GM12878 (cell line): ENCODE data around the gene PLSCR4. TPM values are rescaled to one million over a fixed set of nuclear protein-coding genes. Genes with fewer than 3 reads are reported as not detected.

Source experiments
- ATAC-seq: fragments of 200-7000 bp; cut with Tn5 transposase; 3 replicates; pipeline ENCODE4 v1.9.1; 2020; ENCODE audit warnings: mild to moderate bottlenecking, moderate library complexity
- BruUV-seq: library from RNA; stranded (reverse); fragments of 400-500 nt; replicated peaks from 2 replicates; lab custom pipeline; 2021; lab: Mats Ljungman, UMichigan
- CTCF ChIA-PET: fragments of 300-600 bp; sonication (Branson Sonifier 250); formaldehyde crosslinking; extraction: SDS; loops from one replicate; lab custom pipeline; 2021; ENCODE audit warnings: inconsistent platforms; lab: Yijun Ruan, JAX
- POLR2A ChIA-PET: fragments of 350-600 bp; formaldehyde crosslinking; extraction: SDS; loops from one replicate; lab custom pipeline; 2021; ENCODE audit warnings: inconsistent platforms; lab: Charles Lee
- RAD21 ChIA-PET: fragments of 300-600 bp; sonication (Branson Sonifier 250); formaldehyde crosslinking; loops from one replicate; lab custom pipeline; 2023; ENCODE audit warnings: antibody characterized with exemption; ENCODE audit not compliant: unreplicated experiment; lab: Charles Lee
- SMC1A ChIA-PET: fragments of 300-600 bp; sonication (Branson Sonifier 250); formaldehyde crosslinking; loops from one replicate; lab custom pipeline; 2023; ENCODE audit not compliant: unreplicated experiment, uncharacterized antibody; lab: Charles Lee
- DNase-seq: peaks from one replicate; pipeline ENCODE4 v3.0.0-alpha.2; 2011; ENCODE audit warnings: low read depth, low spot score
- FAIRE-seq: peaks from 3 replicates; lab custom pipeline; 2011; peaks lifted over from hg19 to GRCh38; lab: Jason Lieb, UNC
- H2AFZ ChIP-seq: 2 replicates; pipeline ENCODE4 v1.6.0; 2011; ENCODE audit warnings: low read depth, low read length, control low read depth; ENCODE audit not compliant: control insufficient read depth
- H3K27ac ChIP-seq: 2 replicates; pipeline ENCODE4 v1.5.1; 2011; ENCODE audit warnings: control low read depth; ENCODE audit not compliant: control insufficient read depth, insufficient read depth
- H3K27me3 ChIP-seq, 2 experiments: replicated peaks in 1 of 2; 2 replicates each; pipeline versions ENCODE4 v1.6.0 to v1.6.1; 2011; ENCODE audit warnings: low read length in 1 of 2; ENCODE audit not compliant: control insufficient read depth in 2 of 2, insufficient read depth in 2 of 2
- H3K36me3 ChIP-seq, 2 experiments: 2 replicates each; pipeline ENCODE4 v1.5.1; 2011; ENCODE audit warnings: low read length in 1 of 2; ENCODE audit not compliant: control insufficient read depth in 2 of 2, insufficient read depth in 2 of 2
- H3K4me1 ChIP-seq: 2 replicates; pipeline ENCODE4 v1.6.1; 2011; ENCODE audit warnings: mild to moderate bottlenecking, low read length, moderate library complexity, mixed read lengths; ENCODE audit not compliant: control insufficient read depth, insufficient read depth
- H3K4me2 ChIP-seq: 2 replicates; pipeline ENCODE4 v1.6.0; 2011; ENCODE audit warnings: control low read depth; ENCODE audit not compliant: control insufficient read depth, insufficient read depth
- H3K4me3 ChIP-seq: fragments of 200-600 bp; sonication (generic); 2 replicates; pipeline ENCODE4 v1.5.1; 2016
- H3K79me2 ChIP-seq: 2 replicates; pipeline ENCODE4 v1.6.0; 2011; ENCODE audit warnings: low read length; ENCODE audit not compliant: control insufficient read depth, insufficient read depth
- H3K9ac ChIP-seq: 2 replicates; pipeline ENCODE4 v1.8.0; 2011; ENCODE audit warnings: low read length, control low read depth, mixed read lengths; ENCODE audit not compliant: control insufficient read depth, insufficient read depth
- H3K9me3 ChIP-seq: replicated peaks from 3 replicates; pipeline ENCODE4 v1.5.1; 2011; ENCODE audit warnings: mild to moderate bottlenecking, low read length; ENCODE audit not compliant: control insufficient read depth, insufficient read depth
- H4K20me1 ChIP-seq: 2 replicates; pipeline ENCODE4 v1.6.0; 2011; ENCODE audit not compliant: control insufficient read depth, insufficient read depth
- ELK1 ChIP-seq: IDR thresholded peaks from 2 replicates; pipeline ENCODE4 v1.6.1; 2012; ENCODE audit warnings: low read depth, low read length, improper control_type of control experiment
- GABPA ChIP-seq: IDR thresholded peaks from 2 replicates; pipeline ENCODE4 v1.6.1; 2014; ENCODE audit warnings: antibody characterized with exemption, low read depth, mild to moderate bottlenecking, inconsistent platforms
- MYB ChIP-seq: fragments of 150-350 bp; IDR thresholded peaks from 2 replicates; pipeline ENCODE4 v1.6.1; 2014; ENCODE audit warnings: mild to moderate bottlenecking, low read depth, low read length, borderline replicate concordance
- ZBTB40 ChIP-seq: fragments of 450-650 bp; IDR thresholded peaks from 2 replicates; pipeline ENCODE4 v1.6.1; 2016; ENCODE audit warnings: mild to moderate bottlenecking, moderate library complexity, borderline replicate concordance
- WGBS: methylation state at CpG from one replicate; pipeline ENCODE4 v1.1.6; 2016; ENCODE audit warnings: low lambda C conversion rate; ENCODE audit not compliant: insufficient replicate concordance, insufficient coverage; ENCODE audit errors: missing lambda C conversion rate; 5-methylcytosine and 5-hydroxymethylcytosine counted together
- in situ Hi-C: fragments of 300-500 bp; cut with MboI; formaldehyde crosslinking; loops from 9 replicates; pipeline ENCODE4 v1.14.3; 2018; ENCODE audit warnings: mixed read lengths
- intact Hi-C: fragments of 100-400 bp; cut with micrococcal nuclease; formaldehyde crosslinking; loops from one replicate; pipeline ENCODE4 v1.14.2; 2022; ENCODE audit not compliant: unreplicated experiment
- polyA plus RNA-seq, 11 experiments: library from polyadenylated mRNA; depleted of rRNA in 4 of 11; unstranded in 6 of 11; stranded (reverse) in 5 of 11; fragments of >200 nt; fragmentation: Nextera tagmentation in 4 of 11; fragmentation: Illumina TruSeq in 1 of 11; extraction: Ambion mirVana in 4 of 11; extraction: Trizol in 1 of 11; gene quantifications; 1 replicate in 1 of 11; 2 replicates in 10 of 11; pipeline versions ENCODE4 v1.2.1 to v1.2.3, GENCODE V29; 2011 to 2016; ENCODE audit warnings: inconsistent platforms in 2 of 11, missing spikeins in 2 of 11, low read depth in 1 of 11
- total RNA-seq, 4 experiments: library from RNA; depleted of rRNA in 3 of 4; stranded (reverse); fragments of >200 nt in 3 of 4; fragmentation: Illumina TruSeq in 1 of 4; extraction: Trizol in 1 of 4; gene quantifications; 2 replicates each; pipeline versions ENCODE4 v1.2.1 to v1.2.3, GENCODE V29; 2013 to 2021

The PLSCR4 gene
- total and polyA plus RNA-seq, 10 of the 15 experiments (the other 5 are each of a cell fraction or from before 2014, with no cell fraction given): 0.02 TPM; not detected in 9

- TF ChIP-seq ZBTB40: no peak
- no peak for TF ChIP-seq GABPA
- no peak for TF ChIP-seq ELK1
Measured at GRCh38 chr3:146166826-146167225, 84.1 kb downstream of the PLSCR4 start (continued).

GRCh38 chr3:146166415-146166821 is 84.5 kb downstream of the PLSCR4 start:
- intact Hi-C loops: no loop called here
- ChIA-PET POLR2A (no interaction called here), SMC1A (interaction anchor here (1.2 kb wide), 1 partner anchor 101 kb away, joined by 4 read pairs; no protein-coding TSS in a partner anchor)
- DNase-seq (no peak), FAIRE-seq (no peak), ATAC-seq (no peak)
- Histone ChIP-seq H3K36me3 (no peaks in the 10 kb centered on the region), H3K4me3 (no peak overlapping the region), H3K27ac (no peak overlapping the region), H3K9me3 (no peaks in the 10 kb centered on the region), H3K27me3 (peaks cover 0 to 1% of the 10 kb centered on the region in 2 experiments; a peak in 3 of 4 replicates), H3K79me2 (no peaks in the 10 kb centered on the region), H3K4me1 (no peaks in the 10 kb centered on the region), H3K9ac (no peak overlapping the region), H2AFZ (no peak overlapping the region)
- 44% methylated on average over 4 of the region's 4 CpGs for WGBS
- BruUV-seq: no TSS peak
- in situ Hi-C loops: no loop called here
- TF ChIP-seq MYB: no peak
- TF ChIP-seq, all 136 proteins: peak for 0
- RAD21 ChIA-PET: no interaction called here
- Histone ChIP-seq H3K4me2 (no peak overlapping the region), H4K20me1 (no peaks in the 10 kb centered on the region)
- CTCF ChIA-PET: interaction anchor here (2.8 kb wide), 1 partner anchor 23 kb away, joined by 9 read pairs; no protein-coding TSS in a partner anchor
